ENCODE data around the gene GAB2.

DNA sequence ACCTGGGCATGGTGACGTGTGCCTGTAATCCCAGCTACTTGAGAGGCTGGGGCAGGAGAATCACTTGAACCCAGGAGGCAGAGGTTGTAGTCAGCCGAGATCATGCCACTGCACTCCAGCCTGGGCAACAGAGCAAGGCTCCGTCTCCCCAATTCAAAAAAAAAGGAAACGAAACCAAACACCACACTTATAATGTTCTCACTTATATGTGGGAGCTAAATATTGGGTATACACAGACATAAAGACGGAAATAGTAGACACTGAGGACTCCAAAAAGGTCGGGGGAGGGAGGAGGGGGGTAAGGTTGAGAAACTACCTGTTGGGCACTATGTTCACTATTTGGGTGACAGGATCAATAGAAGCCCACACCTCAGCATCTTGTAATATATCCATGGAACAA lies 94.3 kb downstream of the GAB2 start:
- TF ChIP-seq PATZ1 (CRISPR knock-in tag; IDR thresholded peaks at IDR 0.05; ENCODE audit: borderline replicate concordance): no peak
- TF ChIP-seq, protein P1, sequence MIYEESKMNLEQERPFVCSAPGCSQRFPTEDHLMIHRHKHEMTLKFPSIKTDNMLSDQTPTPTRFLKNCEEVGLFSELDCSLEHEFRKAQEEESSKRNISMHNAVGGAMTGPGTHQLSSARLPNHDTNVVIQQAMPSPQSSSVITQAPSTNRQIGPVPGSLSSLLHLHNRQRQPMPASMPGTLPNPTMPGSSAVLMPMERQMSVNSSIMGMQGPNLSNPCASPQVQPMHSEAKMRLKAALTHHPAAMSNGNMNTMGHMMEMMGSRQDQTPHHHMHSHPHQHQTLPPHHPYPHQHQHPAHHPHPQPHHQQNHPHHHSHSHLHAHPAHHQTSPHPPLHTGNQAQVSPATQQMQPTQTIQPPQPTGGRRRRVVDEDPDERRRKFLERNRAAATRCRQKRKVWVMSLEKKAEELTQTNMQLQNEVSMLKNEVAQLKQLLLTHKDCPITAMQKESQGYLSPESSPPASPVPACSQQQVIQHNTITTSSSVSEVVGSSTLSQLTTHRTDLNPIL (CRISPR knock-in tag; IDR thresholded peaks at IDR 0.05; ENCODE audit: low read depth): no peak
- TF ChIP-seq RARB (CRISPR knock-in tag; IDR thresholded peaks at IDR 0.05): no peak
- no peak for TF ChIP-seq ARNTL (CRISPR knock-in tag; IDR thresholded peaks at IDR 0.05; ENCODE audit: borderline replicate concordance, low read depth)
- TF ChIP-seq ZFP30 (CRISPR knock-in tag; IDR thresholded peaks at IDR 0.05): no peak
- TF ChIP-seq ZNF8 (CRISPR knock-in tag; IDR thresholded peaks at IDR 0.05): no peak
- TF ChIP-seq CSRNP3 (CRISPR knock-in tag; IDR thresholded peaks at IDR 0.05): no peak
- TF ChIP-seq GLIS3 (CRISPR knock-in tag; IDR thresholded peaks at IDR 0.05): no peak
- no peak for TF ChIP-seq PPARA (CRISPR knock-in tag; IDR thresholded peaks at IDR 0.05; ENCODE audit: borderline replicate concordance)
- TF ChIP-seq TSHZ2 (CRISPR knock-in tag; IDR thresholded peaks at IDR 0.05): no peak
- TF ChIP-seq ISL1 (CRISPR knock-in tag; IDR thresholded peaks at IDR 0.05): no peak

Data from SK-N-SH treated with all-trans-retinoic acid at 6 μM for 48 hours (cell line).